ENCODE measurements around the gene SHISA2.

Gene SHISA2

GRCh38 chr13:26058704-26059103, 6.9 kb upstream of the SHISA2 start:
- Histone ChIP-seq H3K9ac (ENCODE audit: low read length) (no peak overlapping the region), H4K91ac (ENCODE audit: low read depth, low read length) (no peak overlapping the region), H3K18ac (ENCODE audit: low read length) (no peak overlapping the region), H3K79me1 (ENCODE audit: low read length) (no peaks in the 10 kb centered on the region), H4K8ac (ENCODE audit: low read depth, low read length) (no peak overlapping the region), H3K4me3 (ENCODE audit: low read depth, low read length) (no peak overlapping the region), H3K4me1 (ENCODE audit: control insufficient read depth in 1 of 2, insufficient read depth in 2 of 2, low read length in 2 of 2) (no peaks in the 10 kb centered on the region), H2BK12ac (ENCODE audit: low read length) (no peak overlapping the region), H3K14ac (ENCODE audit: low read length) (no peak overlapping the region), H3K79me2 (ENCODE audit: control insufficient read depth, insufficient read depth, low read length, poor library complexity) (no peaks in the 10 kb centered on the region), H3K4me2 (ENCODE audit: low read length) (no peak overlapping the region), H3K9me3 (ENCODE audit: insufficient read depth, low read depth, low read length) (peaks cover 2% of the 10 kb centered on the region), H2AFZ (ENCODE audit: insufficient read depth, low read length, poor library complexity) (no peak overlapping the region), H3K23ac (ENCODE audit: low read length) (no peak overlapping the region), H3K36me3 (ENCODE audit: control insufficient read depth in 1 of 2, insufficient read depth in 2 of 2, low read length in 2 of 2) (no peaks in the 10 kb centered on the region), H3K4ac (ENCODE audit: low read depth, low read length) (no peak overlapping the region), H2BK5ac (ENCODE audit: low read depth, low read length, poor library complexity) (no peak overlapping the region), H2AK5ac (ENCODE audit: low read length) (no peak overlapping the region), H2BK120ac (ENCODE audit: insufficient read depth, low read length, poor library complexity) (no peak overlapping the region), H3K27me3 (ENCODE audit: insufficient read depth, low read length) (no peaks in the 10 kb centered on the region), H4K12ac (ENCODE audit: low read depth, low read length) (no peak overlapping the region), H3K27ac (ENCODE audit: low read depth, low read length) (no peak overlapping the region)
- no CpG with 5 or more reads among the region's 6 CpGs for WGBS (ENCODE audit: extremely low coverage, insufficient coverage, insufficient read length)
- no peak for DNase-seq

- peaks cover 2 to 12% of the 10 kb centered on the region in 2 experiments for H3K4me1 ChIP-seq (ENCODE audit: control insufficient read depth in 1 of 2, insufficient read depth in 2 of 2, low read length in 2 of 2)
- no peak overlapping the region for H3K9ac ChIP-seq (ENCODE audit: low read length)
- H3K4ac ChIP-seq (ENCODE audit: low read depth, low read length), result no peak overlapping the region
- no peak overlapping the region for H3K14ac ChIP-seq (ENCODE audit: low read length)
- no peaks in the 10 kb centered on the region for H3K36me3 ChIP-seq (ENCODE audit: control insufficient read depth in 1 of 2, insufficient read depth in 2 of 2, low read length in 2 of 2)
- H2BK120ac ChIP-seq (ENCODE audit: insufficient read depth, low read length, poor library complexity), result no peak overlapping the region
- no peak overlapping the region for H3K23ac ChIP-seq (ENCODE audit: low read length)
- H2BK12ac ChIP-seq (ENCODE audit: low read length), result no peak overlapping the region
- H3K4me3 ChIP-seq (ENCODE audit: low read depth, low read length), result no peak overlapping the region
- no peaks in the 10 kb centered on the region for H3K79me2 ChIP-seq (ENCODE audit: control insufficient read depth, insufficient read depth, low read length, poor library complexity)
- no peak for DNase-seq
- H2AFZ ChIP-seq (ENCODE audit: insufficient read depth, low read length, poor library complexity), result no peak overlapping the region
- no peak overlapping the region for H4K91ac ChIP-seq (ENCODE audit: low read depth, low read length)
- H2AK5ac ChIP-seq (ENCODE audit: low read length), result no peak overlapping the region
- peaks cover 2% of the 10 kb centered on the region for H3K9me3 ChIP-seq (ENCODE audit: insufficient read depth, low read depth, low read length)
- H3K27ac ChIP-seq (ENCODE audit: low read depth, low read length), result no peak overlapping the region
- no peaks in the 10 kb centered on the region for H3K79me1 ChIP-seq (ENCODE audit: low read length)
- H4K12ac ChIP-seq (ENCODE audit: low read depth, low read length), result no peak overlapping the region
- H2BK5ac ChIP-seq (ENCODE audit: low read depth, low read length, poor library complexity), result no peak overlapping the region
- no peak overlapping the region for H3K4me2 ChIP-seq (ENCODE audit: low read length)
- H4K8ac ChIP-seq (ENCODE audit: low read depth, low read length), result no peak overlapping the region
- H3K18ac ChIP-seq (ENCODE audit: low read length), result no peak overlapping the region
- H3K27me3 ChIP-seq (ENCODE audit: insufficient read depth, low read length), result peaks cover 17% of the 10 kb centered on the region
Observed at GRCh38 chr13:26054896-26055295, 3.1 kb upstream of the SHISA2 start.

- Histone ChIP-seq H2AK5ac (ENCODE audit: low read length) (no peak overlapping the region), H4K8ac (ENCODE audit: low read depth, low read length) (no peak overlapping the region), H2BK5ac (ENCODE audit: low read depth, low read length, poor library complexity) (no peak overlapping the region), H3K79me2 (ENCODE audit: control insufficient read depth, insufficient read depth, low read length, poor library complexity) (no peaks in the 10 kb centered on the region), H4K12ac (ENCODE audit: low read depth, low read length) (no peak overlapping the region), H3K4me3 (ENCODE audit: low read depth, low read length) (no peak overlapping the region), H3K18ac (ENCODE audit: low read length) (no peak overlapping the region), H3K4me1 (ENCODE audit: control insufficient read depth in 1 of 2, insufficient read depth in 2 of 2, low read length in 2 of 2) (peaks cover 2 to 12% of the 10 kb centered on the region in 2 experiments), H3K9ac (ENCODE audit: low read length) (no peak overlapping the region), H2BK120ac (ENCODE audit: insufficient read depth, low read length, poor library complexity) (no peak overlapping the region), H2BK12ac (ENCODE audit: low read length) (no peak overlapping the region), H3K4me2 (ENCODE audit: low read length) (no peak overlapping the region), H3K23ac (ENCODE audit: low read length) (no peak overlapping the region), H3K36me3 (ENCODE audit: control insufficient read depth in 1 of 2, insufficient read depth in 2 of 2, low read length in 2 of 2) (no peaks in the 10 kb centered on the region), H3K4ac (ENCODE audit: low read depth, low read length) (no peak overlapping the region), H2AFZ (ENCODE audit: insufficient read depth, low read length, poor library complexity) (no peak overlapping the region), H3K9me3 (ENCODE audit: insufficient read depth, low read depth, low read length) (peaks cover 2% of the 10 kb centered on the region), H3K27ac (ENCODE audit: low read depth, low read length) (no peak overlapping the region), H3K27me3 (ENCODE audit: insufficient read depth, low read length) (peaks cover 28% of the 10 kb centered on the region), H3K14ac (ENCODE audit: low read length) (no peak overlapping the region), H3K79me1 (ENCODE audit: low read length) (no peaks in the 10 kb centered on the region), H4K91ac (ENCODE audit: low read depth, low read length) (no peak overlapping the region)
- WGBS (ENCODE audit: extremely low coverage, insufficient coverage, insufficient read length), result no CpG with 5 or more reads among the region's 6 CpGs
- no peak for DNase-seq
Observed at GRCh38 chr13:26053418-26053980, 1.7 kb upstream of the SHISA2 start.

GRCh38 chr13:26052337-26052736, 521 bp upstream of the SHISA2 start:
- DNase-seq, result no peak
- Histone ChIP-seq H4K12ac (ENCODE audit: low read depth, low read length) (no peak overlapping the region), H3K14ac (ENCODE audit: low read length) (no peak overlapping the region), H3K27me3 (ENCODE audit: insufficient read depth, low read length) (peaks cover 28% of the 10 kb centered on the region), H3K4me2 (ENCODE audit: low read length) (peak overlapping the region; percentile 85), H3K23ac (ENCODE audit: low read length) (no peak overlapping the region), H3K18ac (ENCODE audit: low read length) (no peak overlapping the region), H2AFZ (ENCODE audit: insufficient read depth, low read length, poor library complexity) (no peak overlapping the region), H2BK5ac (ENCODE audit: low read depth, low read length, poor library complexity) (no peak overlapping the region), H4K8ac (ENCODE audit: low read depth, low read length) (no peak overlapping the region), H3K4me1 (ENCODE audit: control insufficient read depth in 1 of 2, insufficient read depth in 2 of 2, low read length in 2 of 2) (peaks cover 2 to 12% of the 10 kb centered on the region in 2 experiments), H3K79me1 (ENCODE audit: low read length) (no peaks in the 10 kb centered on the region), H2AK5ac (ENCODE audit: low read length) (no peak overlapping the region), H3K27ac (ENCODE audit: low read depth, low read length) (no peak overlapping the region), H3K36me3 (ENCODE audit: control insufficient read depth in 1 of 2, insufficient read depth in 2 of 2, low read length in 2 of 2) (no peaks in the 10 kb centered on the region), H3K4ac (ENCODE audit: low read depth, low read length) (no peak overlapping the region), H3K79me2 (ENCODE audit: control insufficient read depth, insufficient read depth, low read length, poor library complexity) (no peaks in the 10 kb centered on the region), H2BK12ac (ENCODE audit: low read length) (no peak overlapping the region), H4K91ac (ENCODE audit: low read depth, low read length) (no peak overlapping the region), H3K9ac (ENCODE audit: low read length) (no peak overlapping the region), H3K9me3 (ENCODE audit: insufficient read depth, low read depth, low read length) (no peaks in the 10 kb centered on the region), H3K4me3 (ENCODE audit: low read depth, low read length) (peak overlapping the region; percentile 5), H2BK120ac (ENCODE audit: insufficient read depth, low read length, poor library complexity) (no peak overlapping the region)
- no CpG with 5 or more reads among the region's 10 CpGs for WGBS (ENCODE audit: extremely low coverage, insufficient coverage, insufficient read length)
